ENCODE results near the gene VPS54. TPM values are rescaled to one million over a fixed set of nuclear protein-coding genes. Genes with fewer than 3 reads are reported as not detected.

VPS54 gene
- 22.6 and 35.9 TPM in 2 replicates for total RNA-seq (2014; rRNA removed; shearing (Covaris generic))

- in situ Hi-C loops (cut with HindIII; ENCODE audit: low sequenced_read_pairs), result no loop called here
- peak; percentile 63 for DNase-seq (ENCODE audit: low spot score)
These were observed at the start of gene VPS54 for GRCh38 chr2:64019083-64019974. TSS of gene VPS54 (minus strand) at chr2:64019428. CDS start at chr2:63983999, 35,429 bp downstream.

GRCh38 chr2:64067326-64067725, 48.1 kb upstream of the VPS54 start:
- in situ Hi-C loops (cut with HindIII; ENCODE audit: low sequenced_read_pairs), result no loop called here
- DNase-seq (ENCODE audit: low spot score), result no peak

GRCh38 chr2:64065516-64065915, 46.3 kb upstream of the VPS54 start:
- DNase-seq (ENCODE audit: low spot score), result no peak
- in situ Hi-C loops (cut with HindIII; ENCODE audit: low sequenced_read_pairs), result no loop called here

GRCh38 chr2:64063924-64064331, 44.7 kb upstream of the VPS54 start:
- no peak for DNase-seq (ENCODE audit: low spot score)
- in situ Hi-C loops (cut with HindIII; ENCODE audit: low sequenced_read_pairs), result no loop called here

GRCh38 chr2:64063454-64063853, 44.2 kb upstream of the VPS54 start:
- DNase-seq (ENCODE audit: low spot score), result no peak
- in situ Hi-C loops (cut with HindIII; ENCODE audit: low sequenced_read_pairs), result no loop called here

- in situ Hi-C loops (cut with HindIII; ENCODE audit: low sequenced_read_pairs), result no loop called here
- no peak for DNase-seq (ENCODE audit: low spot score)
These were observed 43.6 kb upstream of the VPS54 start for GRCh38 chr2:64062840-64063239.

GRCh38 chr2:64059270-64059669, 40.0 kb upstream of the VPS54 start:
- in situ Hi-C loops (cut with HindIII; ENCODE audit: low sequenced_read_pairs), result no loop called here

GRCh38 chr2:64056021-64056420, 36.8 kb upstream of the VPS54 start:
- no peak for DNase-seq (ENCODE audit: low spot score)
- in situ Hi-C loops (cut with HindIII; ENCODE audit: low sequenced_read_pairs), result no loop called here

More at GRCh38 chr2:64059270-64059669, 40.0 kb upstream of the VPS54 start:
- no peak for DNase-seq (ENCODE audit: low spot score)

- DNase-seq (ENCODE audit: low spot score), result no peak
- in situ Hi-C loops (cut with HindIII; ENCODE audit: low sequenced_read_pairs), result no loop called here
These were observed 35.1 kb upstream of the VPS54 start for GRCh38 chr2:64054161-64054915.

- no peak for DNase-seq (ENCODE audit: low spot score)
- in situ Hi-C loops (cut with HindIII; ENCODE audit: low sequenced_read_pairs), result no loop called here
These were observed 33.4 kb upstream of the VPS54 start for GRCh38 chr2:64052463-64053241.

GRCh38 chr2:64049633-64050220, 30.5 kb upstream of the VPS54 start:
- in situ Hi-C loops (cut with HindIII; ENCODE audit: low sequenced_read_pairs), result no loop called here

GRCh38 chr2:64045938-64046337, 26.7 kb upstream of the VPS54 start:
- in situ Hi-C loops (cut with HindIII; ENCODE audit: low sequenced_read_pairs), result no loop called here
- no peak for DNase-seq (ENCODE audit: low spot score)

More at GRCh38 chr2:64049633-64050220, 30.5 kb upstream of the VPS54 start:
- DNase-seq (ENCODE audit: low spot score), result peak; percentile 81

- no peak for DNase-seq (ENCODE audit: low spot score)
- in situ Hi-C loops (cut with HindIII; ENCODE audit: low sequenced_read_pairs), result no loop called here
These were observed 20.9 kb upstream of the VPS54 start for GRCh38 chr2:64040161-64040560.

- DNase-seq (ENCODE audit: low spot score), result no peak
- in situ Hi-C loops (cut with HindIII; ENCODE audit: low sequenced_read_pairs), result no loop called here
These were observed 16.9 kb upstream of the VPS54 start for GRCh38 chr2:64036034-64036705.

GRCh38 chr2:64035072-64035942, 16.1 kb upstream of the VPS54 start:
- in situ Hi-C loops (cut with HindIII; ENCODE audit: low sequenced_read_pairs), result no loop called here
- DNase-seq (ENCODE audit: low spot score), result no peak

GRCh38 chr2:64029116-64029665, 10.0 kb upstream of the VPS54 start:
- DNase-seq (ENCODE audit: low spot score), result no peak
- in situ Hi-C loops (cut with HindIII; ENCODE audit: low sequenced_read_pairs), result no loop called here

GRCh38 chr2:64025741-64026140, 6.5 kb upstream of the VPS54 start:
- in situ Hi-C loops (cut with HindIII; ENCODE audit: low sequenced_read_pairs), result no loop called here
- no peak for DNase-seq (ENCODE audit: low spot score)
